ENCODE measurements around the gene KRTAP21-2.

Gene KRTAP21-2

GRCh38 chr21:30714946-30715345 lies 32.1 kb downstream of the KRTAP21-2 start:
- no peak for DNase-seq (ENCODE audit: low read depth in 1 of 2, low spot score in 1 of 2)
- TF ChIP-seq JUND (IDR thresholded peaks at IDR 0.05; ENCODE audit: low read depth): no peak
- in situ Hi-C loops (cut with HindIII; ENCODE audit: low pct_unique_long_range_greater_than_20kb, low sequenced_read_pairs): no loop called here

- in situ Hi-C loops (cut with HindIII; ENCODE audit: low pct_unique_long_range_greater_than_20kb, low sequenced_read_pairs): no loop called here
- DNase-seq (ENCODE audit: low read depth in 1 of 2, low spot score in 1 of 2): no peak
- TF ChIP-seq JUND (IDR thresholded peaks at IDR 0.05; ENCODE audit: low read depth): no peak
These were observed 32.6 kb downstream of the KRTAP21-2 start for GRCh38 chr21:30714456-30714855.

DNA sequence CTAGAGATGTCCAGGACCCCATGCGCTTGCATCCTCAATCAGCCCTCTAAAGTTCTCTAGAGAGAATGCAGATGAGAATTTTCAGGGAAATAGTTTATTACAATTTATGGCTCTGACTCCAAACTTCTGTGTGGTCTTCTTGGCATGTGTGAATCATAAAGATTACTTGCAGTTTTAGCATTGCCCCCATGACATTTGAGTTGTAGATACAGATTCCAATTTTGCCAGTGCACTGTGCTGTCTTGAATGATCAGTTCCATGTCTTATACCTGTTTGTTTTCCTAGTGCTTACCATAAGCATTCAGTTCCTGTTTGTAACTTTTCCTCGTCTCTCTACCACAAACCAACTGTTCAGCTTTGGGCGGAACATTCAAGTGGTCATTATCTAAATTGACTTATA lies 33.3 kb downstream of the KRTAP21-2 start:
- no peak for TF ChIP-seq JUND (IDR thresholded peaks at IDR 0.05; ENCODE audit: low read depth)
- no peak for DNase-seq (ENCODE audit: low read depth in 1 of 2, low spot score in 1 of 2)
- in situ Hi-C loops (cut with HindIII; ENCODE audit: low pct_unique_long_range_greater_than_20kb, low sequenced_read_pairs): no loop called here

- DNase-seq (ENCODE audit: low read depth in 1 of 2, low spot score in 1 of 2): no peak
- no peak for TF ChIP-seq JUND (IDR thresholded peaks at IDR 0.05; ENCODE audit: low read depth)
These were observed 36.6 kb downstream of the KRTAP21-2 start for GRCh38 chr21:30710499-30710898.

DNA sequence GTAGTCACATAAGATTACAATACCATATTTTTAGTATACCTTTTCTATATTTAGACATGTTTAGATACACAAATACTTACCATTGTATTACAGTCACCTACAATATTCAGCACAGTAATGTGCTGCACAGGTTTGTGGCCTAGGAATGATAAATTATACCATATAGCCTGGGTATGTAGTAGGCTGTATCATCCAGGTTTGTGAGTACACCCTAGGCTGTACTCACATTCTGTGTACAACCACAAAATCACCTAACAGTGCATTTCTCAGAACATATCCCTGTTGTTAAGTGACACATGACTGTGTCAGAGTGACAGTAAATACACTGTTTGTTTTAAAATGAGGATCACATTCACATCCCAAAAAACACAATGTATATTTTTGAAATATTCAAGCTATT lies 39.6 kb downstream of the KRTAP21-2 start:
- in situ Hi-C loops (cut with HindIII; ENCODE audit: low pct_unique_long_range_greater_than_20kb, low sequenced_read_pairs): no loop called here
- DNase-seq (ENCODE audit: low read depth in 1 of 2, low spot score in 1 of 2): no peak
- TF ChIP-seq JUND (IDR thresholded peaks at IDR 0.05; ENCODE audit: low read depth): no peak

More at GRCh38 chr21:30710499-30710898, 36.6 kb downstream of the KRTAP21-2 start:
- in situ Hi-C loops (cut with HindIII; ENCODE audit: low pct_unique_long_range_greater_than_20kb, low sequenced_read_pairs): no loop called here

Measured in T47D (cell line).